Mesenchymal stem cell (in vitro differentiated cells and primary cell): ENCODE measurements around the gene ITPR3. TPM values are rescaled to one million over a fixed set of nuclear protein-coding genes. Genes with fewer than 3 reads are reported as not detected.
A peak's percentile ranks its signal among the peaks of the same experiment; 100 is the strongest.

Experiments
- DNase-seq: peaks from one replicate; pipeline ENCODE4 v3.0.0-alpha.2; 2013
- H2AFZ ChIP-seq: one replicate; pipeline ENCODE4 v1.6.1; 2013; ENCODE audit warnings: low read depth, mild to moderate bottlenecking, control low read depth, inconsistent platforms, low read length, moderate library complexity
- H2AK5ac ChIP-seq: 2 replicates; pipeline ENCODE4 v1.6.1; 2013; ENCODE audit warnings: low read length, moderate library complexity, mild to moderate bottlenecking, inconsistent platforms; ENCODE audit not compliant: severe bottlenecking
- H2BK120ac ChIP-seq: one replicate; pipeline ENCODE4 v1.6.1; 2013; ENCODE audit warnings: low read depth, mild to moderate bottlenecking, inconsistent platforms, low read length, moderate library complexity
- H2BK12ac ChIP-seq, 2 experiments: one replicate each; pipeline ENCODE4 v1.6.1; 2013; ENCODE audit warnings: inconsistent platforms in 2 of 2, low read length in 2 of 2, mild to moderate bottlenecking in 2 of 2, moderate library complexity in 2 of 2, control low read depth in 1 of 2
- H2BK15ac ChIP-seq: one replicate; pipeline ENCODE4 v1.6.1; 2013; ENCODE audit warnings: mild to moderate bottlenecking, low read depth, inconsistent platforms; ENCODE audit not compliant: poor library complexity, severe bottlenecking
- H2BK5ac ChIP-seq: 2 replicates; pipeline ENCODE4 v1.6.1; 2013; ENCODE audit warnings: low read depth, mild to moderate bottlenecking, low read length, control low read depth, inconsistent platforms; ENCODE audit not compliant: poor library complexity, severe bottlenecking
- H3K14ac ChIP-seq, 2 experiments: one replicate each; pipeline ENCODE4 v1.6.1; 2013; ENCODE audit warnings: inconsistent platforms in 2 of 2, low read length in 2 of 2, control low read depth in 1 of 2, mild to moderate bottlenecking in 1 of 2, moderate library complexity in 1 of 2
- H3K18ac ChIP-seq, 2 experiments: one replicate each; pipeline ENCODE4 v1.6.1; 2013; ENCODE audit warnings: inconsistent platforms in 2 of 2, low read length in 2 of 2, control low read depth in 1 of 2, low read depth in 1 of 2, mild to moderate bottlenecking in 1 of 2
- H3K23ac ChIP-seq, 2 experiments: one replicate each; pipeline ENCODE4 v1.6.1; 2013; ENCODE audit warnings: inconsistent platforms in 2 of 2, low read length in 2 of 2, mild to moderate bottlenecking in 2 of 2, moderate library complexity in 2 of 2, control low read depth in 1 of 2
- H3K27ac ChIP-seq: 2 replicates; pipeline ENCODE4 v1.5.1; 2013; ENCODE audit warnings: mild to moderate bottlenecking, moderate library complexity, low read length, control low read depth, inconsistent platforms; ENCODE audit not compliant: poor library complexity, severe bottlenecking
- H3K27me3 ChIP-seq, 2 experiments: 2 replicates each; pipeline versions ENCODE4 v1.6.1 to v1.7.0; 2013; ENCODE audit warnings: low read length in 2 of 2, mild to moderate bottlenecking in 2 of 2, moderate library complexity in 2 of 2, control low read depth in 1 of 2, inconsistent platforms in 1 of 2; ENCODE audit not compliant: control insufficient read depth in 1 of 2, insufficient read depth in 1 of 2
- H3K36me3 ChIP-seq, 2 experiments: 2 replicates each; pipeline versions ENCODE4 v1.6.1 to v1.7.0; 2013; ENCODE audit warnings: low read length in 2 of 2, control low read depth in 1 of 2, inconsistent platforms in 1 of 2, low read depth in 1 of 2, mild to moderate bottlenecking in 1 of 2; ENCODE audit not compliant: insufficient read depth in 2 of 2, control insufficient read depth in 1 of 2
- H3K4ac ChIP-seq, 2 experiments: one replicate each; pipeline ENCODE4 v1.6.1; 2013; ENCODE audit warnings: inconsistent platforms in 2 of 2, low read length in 2 of 2, mild to moderate bottlenecking in 2 of 2, moderate library complexity in 2 of 2, control low read depth in 1 of 2, low read depth in 1 of 2
- H3K4me1 ChIP-seq: 2 replicates; pipeline ENCODE4 v1.6.1; 2013; ENCODE audit warnings: low read depth, low read length, control low read depth; ENCODE audit not compliant: control insufficient read depth, insufficient read depth
- H3K4me2 ChIP-seq: 2 replicates; pipeline ENCODE4 v1.6.1; 2013; ENCODE audit warnings: low read length, mild to moderate bottlenecking, inconsistent platforms; ENCODE audit not compliant: poor library complexity, severe bottlenecking
- H3K4me3 ChIP-seq, 2 experiments: 2 replicates each; pipeline versions ENCODE4 v1.5.1 to v1.7.0; 2013; ENCODE audit warnings: low read length in 2 of 2, mild to moderate bottlenecking in 2 of 2, control low read depth in 1 of 2, low read depth in 1 of 2; ENCODE audit not compliant: insufficient read depth in 1 of 2
- H3K79me1 ChIP-seq: replicated peaks from 2 replicates; pipeline ENCODE4 v1.6.1; 2013; ENCODE audit warnings: mild to moderate bottlenecking, control low read depth, low read length, inconsistent platforms; ENCODE audit not compliant: poor library complexity, severe bottlenecking
- H3K9ac ChIP-seq: 2 replicates; pipeline ENCODE4 v1.7.0; 2013; ENCODE audit warnings: mild to moderate bottlenecking, low read length, moderate library complexity
- H3K9me3 ChIP-seq: 2 replicates; pipeline ENCODE4 v1.7.0; 2013; ENCODE audit warnings: mild to moderate bottlenecking, low read length; ENCODE audit not compliant: control insufficient read depth
- H4K8ac ChIP-seq: one replicate; pipeline ENCODE4 v1.6.1; 2013; ENCODE audit warnings: inconsistent platforms, mild to moderate bottlenecking, low read length, moderate library complexity
- H4K91ac ChIP-seq: one replicate; pipeline ENCODE4 v1.6.1; 2013; ENCODE audit warnings: mild to moderate bottlenecking, low read length, inconsistent platforms
- WGBS: methylation state at CpG from one replicate; pipeline ENCODE4 v1.1.7; 2013; ENCODE audit warnings: mixed read lengths; 5-methylcytosine and 5-hydroxymethylcytosine counted together
- small RNA-seq: library from polyadenylated mRNA; stranded (forward); fragments of <200 nt; extraction: miRNeasy Mini kit (QIAGEN cat#:217004); gene quantifications from one replicate; pipeline ENCODE3, GENCODE V24; 2013; ENCODE audit warnings: low read depth

Gene ITPR3

DNA sequence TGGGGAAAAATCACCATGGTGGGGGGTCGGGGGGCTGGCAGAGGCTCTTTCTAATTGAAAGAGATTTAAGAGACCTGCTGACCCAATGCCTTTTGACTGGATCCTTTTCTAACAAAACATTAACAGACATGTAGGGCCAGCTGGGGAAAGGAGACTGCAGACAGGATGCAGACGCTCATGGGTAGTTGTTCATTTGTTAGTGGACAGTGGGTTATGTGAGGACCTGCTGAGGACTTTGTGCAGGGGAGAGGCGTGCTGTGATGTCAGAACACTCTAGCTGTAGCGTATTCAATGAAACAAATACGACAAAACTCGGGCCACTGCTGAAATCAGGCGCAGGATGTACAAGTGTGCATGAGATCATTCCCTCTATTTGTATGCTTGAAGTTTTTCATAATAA is 124.4 kb downstream of the ITPR3 start:
- H3K18ac ChIP-seq, result peak overlapping the region; percentile 79 to 81
- peaks cover 44% of the 10 kb centered on the region for H3K4me1 ChIP-seq
- peak overlapping the region; percentile 20 for H4K8ac ChIP-seq
- H2BK15ac ChIP-seq, result no peak overlapping the region
- peak overlapping the region; percentile 87 to 91 for H2BK12ac ChIP-seq
- H4K91ac ChIP-seq, result peak overlapping the region; percentile 91
- no peak overlapping the region for H2AFZ ChIP-seq
- peak overlapping the region; percentile 81 for H2AK5ac ChIP-seq
- peak overlapping the region; percentile 59 for H3K4me2 ChIP-seq
- H2BK120ac ChIP-seq, result peak overlapping the region; percentile 86
- H3K27me3 ChIP-seq, result peaks cover 0 to 83% of the 10 kb centered on the region in 2 experiments
- peak overlapping the region; percentile 89 for H2BK5ac ChIP-seq
- H3K36me3 ChIP-seq, result peaks cover 0 to 14% of the 10 kb centered on the region in 2 experiments
- 45% methylated on average over 6 of the region's 7 CpGs for WGBS
- no peak overlapping the region for H3K4me3 ChIP-seq
- H3K79me1 ChIP-seq, result peaks cover 8% of the 10 kb centered on the region
- H3K9me3 ChIP-seq, result no peaks in the 10 kb centered on the region
- no peak overlapping the region for H3K23ac ChIP-seq
- H3K9ac ChIP-seq, result no peak overlapping the region
- DNase-seq, result peak; percentile 77
- peak overlapping the region; percentile 97 for H3K27ac ChIP-seq
- H3K4ac ChIP-seq, result peak overlapping the region in 1 of 2 experiments; percentile 88
- H3K14ac ChIP-seq, result no peak overlapping the region

Small RNA genes within 50 kb of the gene (small RNA-seq; reads per million reads assigned to genes)
- gene MIR3934, result not detected
